DMS53 treated with DMSO at 0.1 percent for 48 hours (cell line): Measurements from ENCODE around the gene TEX14.
"Not testable (repeated sequence)": the region's sequence is repeated elsewhere in the genome, so short reads cannot be mapped to it uniquely, and the experiment has no call there.

Experiments
- DNase-seq: peaks from one replicate; lab custom pipeline; 2025; ENCODE audit not compliant: unreplicated experiment; lab: John Stamatoyannopoulos, UW

TEX14 gene

GRCh38 chr17:58690033-58690432, 1.8 kb downstream of the TEX14 start:
- not testable (repeated sequence) for DNase-seq

- DNase-seq, result no peak
These were observed 3.3 kb downstream of the TEX14 start for GRCh38 chr17:58688521-58688920.

GRCh38 chr17:58686980-58687379, 4.9 kb downstream of the TEX14 start:
- DNase-seq, result no peak

- not testable (repeated sequence) for DNase-seq
These were observed 7.4 kb downstream of the TEX14 start for GRCh38 chr17:58684462-58684861.

- no peak for DNase-seq
These were observed 7.8 kb downstream of the TEX14 start for GRCh38 chr17:58684003-58684402.

GRCh38 chr17:58680038-58680369, 11.8 kb downstream of the TEX14 start:
- no peak for DNase-seq

GRCh38 chr17:58679263-58680037, 12.4 kb downstream of the TEX14 start:
- DNase-seq, result no peak

GRCh38 chr17:58678287-58678686, 13.6 kb downstream of the TEX14 start:
- not testable (repeated sequence) for DNase-seq

GRCh38 chr17:58677194-58677880, 14.5 kb downstream of the TEX14 start:
- DNase-seq, result no peak

- no peak for DNase-seq
These were observed 19.9 kb downstream of the TEX14 start for GRCh38 chr17:58671969-58672368.

- no peak for DNase-seq
These were observed 22.0 kb downstream of the TEX14 start for GRCh38 chr17:58669853-58670252.

- DNase-seq, result no peak
These were observed 23.3 kb downstream of the TEX14 start for GRCh38 chr17:58668598-58668935.

GRCh38 chr17:58667934-58668597, 23.8 kb downstream of the TEX14 start:
- no peak for DNase-seq

GRCh38 chr17:58666858-58667267, 25.0 kb downstream of the TEX14 start:
- peak; percentile 77 for DNase-seq

- peak; percentile 61 for DNase-seq
These were observed 25.6 kb downstream of the TEX14 start for GRCh38 chr17:58665946-58666857.

- DNase-seq, result no peak
These were observed 27.5 kb downstream of the TEX14 start for GRCh38 chr17:58664302-58664701.

GRCh38 chr17:58661499-58661898, 30.3 kb downstream of the TEX14 start:
- DNase-seq, result no peak

- DNase-seq, result no peak
These were observed 31.2 kb downstream of the TEX14 start for GRCh38 chr17:58660621-58661020.

GRCh38 chr17:58659714-58660084, 32.1 kb downstream of the TEX14 start:
- DNase-seq, result not testable (repeated sequence)

GRCh38 chr17:58658804-58659713, 32.8 kb downstream of the TEX14 start:
- peak; percentile 88 for DNase-seq
